Heart left ventricle (tissue), 13 donors: Measurements from ENCODE around the gene ESYT2.
"Not testable (repeated sequence)": the region's sequence is repeated elsewhere in the genome, so short reads cannot be mapped to it uniquely, and the experiment has no call there.

Experiments used
- POLR2A ChIP-seq, 2 donors: fragments of 450-650 bp; IDR thresholded peaks; one replicate each; pipeline ENCODE4 v1.6.1; 2017; ENCODE audit warnings: antibody characterized with exemption in 2 of 2, mild to moderate bottlenecking in 2 of 2, moderate library complexity in 2 of 2
- TF ChIP-seq, protein P1 (sequence below), 12 donors: fragments of 200-600 bp; sonication (generic) in 4 of 12; IDR thresholded peaks; one replicate each; pipeline versions ENCODE4 v1.5.0 to v1.8.0; 2018 to 2022; ENCODE audit warnings: antibody characterized with exemption in 12 of 12, mild to moderate bottlenecking in 5 of 12
- donor health status: ischemic (EF 13 %, LVEDD 7.1; RV severe dilation, severe dysfunction).
- donor health status: DM: no; HTN: yes; CAD: no.
- donor health status: DM: no; HTN: no; CAD: no.
- donor health status: ischemic (EF 25% LVEDD 6.9; RV normal size, moderate dysfunction).
- donor health status: ischemic (EF 25% LVEDD 5.7; RV mildly dilated, moderate dysfunction).
- donor health status: ischemic (EF 35%, LVEDD 5.7; RV mildly dilated, moderate dysfunction).
- donor health status: nonischemic (EF 11% LVEDD 7.7; RV severe dilation, severe dysfunction).
- donor health status: DM: yes; HTN: yes; CAD: no.
- donor health status: PGD.
- donor health status: ischemic (EF 29% LVEDD 5.4; RV normal size, mild dysfunction).
- donor health status: nonischemic (EF 23%, LVEDD 6.1; RV moderate dilation, normal function).

DNA sequence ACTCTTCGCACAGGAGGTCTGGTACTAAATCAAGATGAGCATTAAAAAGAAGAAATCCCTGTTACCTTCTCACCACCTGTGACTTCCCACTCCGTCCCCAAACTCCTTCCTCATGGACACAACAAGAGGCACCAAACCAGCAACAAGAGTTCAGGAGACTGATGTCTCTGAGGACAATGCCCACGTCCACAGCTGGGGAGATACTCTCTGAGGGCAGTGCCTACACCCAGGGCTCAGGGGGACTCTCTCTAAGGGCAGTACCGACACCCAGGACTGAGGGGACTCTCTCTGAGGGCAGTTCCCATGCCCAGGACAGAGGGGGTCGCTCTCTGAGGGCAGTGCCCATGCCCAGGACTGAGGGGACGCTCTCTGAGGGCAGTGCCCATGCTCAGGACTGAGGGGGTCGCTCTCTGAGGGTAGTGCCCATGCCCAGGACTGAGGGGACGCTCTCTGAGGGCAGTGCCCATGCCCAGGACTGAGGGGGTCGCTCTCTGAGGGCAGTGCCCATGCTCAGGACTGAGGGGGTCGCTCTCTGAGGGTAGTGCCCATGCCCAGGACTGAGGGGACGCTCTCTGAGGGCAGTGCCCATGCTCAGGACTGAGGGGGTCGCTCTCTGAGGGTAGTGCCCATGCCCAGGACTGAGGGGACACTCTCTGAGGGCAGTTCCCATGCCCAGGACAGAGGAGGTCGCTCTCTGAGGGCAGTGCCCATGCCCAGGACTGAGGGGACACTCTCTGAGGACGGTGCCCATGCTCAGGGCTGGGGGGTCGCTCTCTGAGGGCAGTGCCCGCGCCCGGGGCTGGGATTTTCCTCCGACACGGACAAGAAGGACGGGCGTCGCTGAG, 125.4 kb downstream of the ESYT2 start:
- TF ChIP-seq, protein P1, sequence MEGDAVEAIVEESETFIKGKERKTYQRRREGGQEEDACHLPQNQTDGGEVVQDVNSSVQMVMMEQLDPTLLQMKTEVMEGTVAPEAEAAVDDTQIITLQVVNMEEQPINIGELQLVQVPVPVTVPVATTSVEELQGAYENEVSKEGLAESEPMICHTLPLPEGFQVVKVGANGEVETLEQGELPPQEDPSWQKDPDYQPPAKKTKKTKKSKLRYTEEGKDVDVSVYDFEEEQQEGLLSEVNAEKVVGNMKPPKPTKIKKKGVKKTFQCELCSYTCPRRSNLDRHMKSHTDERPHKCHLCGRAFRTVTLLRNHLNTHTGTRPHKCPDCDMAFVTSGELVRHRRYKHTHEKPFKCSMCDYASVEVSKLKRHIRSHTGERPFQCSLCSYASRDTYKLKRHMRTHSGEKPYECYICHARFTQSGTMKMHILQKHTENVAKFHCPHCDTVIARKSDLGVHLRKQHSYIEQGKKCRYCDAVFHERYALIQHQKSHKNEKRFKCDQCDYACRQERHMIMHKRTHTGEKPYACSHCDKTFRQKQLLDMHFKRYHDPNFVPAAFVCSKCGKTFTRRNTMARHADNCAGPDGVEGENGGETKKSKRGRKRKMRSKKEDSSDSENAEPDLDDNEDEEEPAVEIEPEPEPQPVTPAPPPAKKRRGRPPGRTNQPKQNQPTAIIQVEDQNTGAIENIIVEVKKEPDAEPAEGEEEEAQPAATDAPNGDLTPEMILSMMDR (IDR thresholded peaks at IDR 0.05) = not testable (repeated sequence)
- TF ChIP-seq POLR2A (IDR thresholded peaks at IDR 0.05) = not testable (repeated sequence)
